ENCODE measurements around the gene NLN.
"Not testable (repeated sequence)": the region's sequence is repeated elsewhere in the genome, so short reads cannot be mapped to it uniquely, and the experiment has no call there.

NLN gene

GRCh38 chr5:65775476-65775875, 53.5 kb downstream of the NLN start:
- DNase-seq: no peak

GRCh38 chr5:65776441-65777141, 54.6 kb downstream of the NLN start:
- no peak for DNase-seq

- no peak for DNase-seq
Measured at GRCh38 chr5:65778126-65778525, 56.1 kb downstream of the NLN start.

- DNase-seq: no peak
Measured at GRCh38 chr5:65779643-65780042, 57.6 kb downstream of the NLN start.

GRCh38 chr5:65788296-65788695, 66.3 kb downstream of the NLN start:
- not testable (repeated sequence) for DNase-seq

- DNase-seq: no peak
Measured at GRCh38 chr5:65790371-65791163, 68.6 kb downstream of the NLN start.

GRCh38 chr5:65791712-65792673, 70.0 kb downstream of the NLN start:
- no peak for DNase-seq

GRCh38 chr5:65796269-65796668, 74.3 kb downstream of the NLN start:
- no peak for DNase-seq

- no peak for DNase-seq
Measured at GRCh38 chr5:65796751-65797316, 74.8 kb downstream of the NLN start.

GRCh38 chr5:65797481-65797880, 75.5 kb downstream of the NLN start:
- no peak for DNase-seq

GRCh38 chr5:65799857-65800256, 77.9 kb downstream of the NLN start:
- no peak for DNase-seq

GRCh38 chr5:65800775-65801174, 78.8 kb downstream of the NLN start:
- DNase-seq: no peak

- no peak for DNase-seq
Measured at GRCh38 chr5:65801352-65801783, 79.4 kb downstream of the NLN start.

GRCh38 chr5:65802080-65802479, 80.1 kb downstream of the NLN start:
- no peak for DNase-seq

- DNase-seq: no peak
Measured at GRCh38 chr5:65802820-65803219, 80.8 kb downstream of the NLN start.

GRCh38 chr5:65803699-65804391, 81.8 kb downstream of the NLN start:
- DNase-seq: no peak

- no peak for DNase-seq
Measured at GRCh38 chr5:65805089-65805488, 83.1 kb downstream of the NLN start.

- DNase-seq: not testable (repeated sequence)
Measured at GRCh38 chr5:65807494-65807893, 85.5 kb downstream of the NLN start.

- no peak for DNase-seq
Measured at GRCh38 chr5:65808251-65808741, 86.3 kb downstream of the NLN start.

- no peak for DNase-seq
Measured at GRCh38 chr5:65808818-65809217, 86.8 kb downstream of the NLN start.

- DNase-seq: no peak
Measured at GRCh38 chr5:65809817-65810531, 88.0 kb downstream of the NLN start.
